Ovary (tissue), 9 donors: ENCODE measurements around the gene CPPED1. TPM values are rescaled to one million over a fixed set of nuclear protein-coding genes. Genes with fewer than 3 reads are reported as not detected.

Experiments
- DNase-seq, 5 donors: peaks; one replicate each; pipeline ENCODE4 v3.0.0-alpha.2; 2019 to 2020
- H3K27ac ChIP-seq, 2 donors: fragments of 200-600 bp; one replicate each; pipeline versions ENCODE4 v1.5.1 to v1.8.0; 2019 to 2022
- H3K27me3 ChIP-seq: fragments of 200-600 bp; one replicate; pipeline ENCODE4 v1.8.0; 2022
- H3K36me3 ChIP-seq: fragments of 200-600 bp; sonication (generic); one replicate; pipeline ENCODE4 v1.5.1; 2019
- H3K4me1 ChIP-seq: one replicate; pipeline ENCODE4 v1.8.1; 2013; ENCODE audit warnings: mild to moderate bottlenecking, moderate library complexity; ENCODE audit not compliant: insufficient read depth
- H3K4me3 ChIP-seq: fragments of 200-600 bp; sonication (generic); one replicate; pipeline ENCODE4 v1.5.1; 2017
- H3K9me3 ChIP-seq, 2 donors: fragments of 200-600 bp in 1 of 2; sonication (generic) in 1 of 2; one replicate each; pipeline versions ENCODE4 v1.5.1 to v1.8.1; 2013 to 2019; ENCODE audit warnings: mild to moderate bottlenecking in 1 of 2, moderate library complexity in 1 of 2
- EP300 ChIP-seq: sonication (generic); formaldehyde crosslinking; IDR thresholded peaks from one replicate; pipeline ENCODE4 v1.6.1; 2017; ENCODE audit warnings: antibody characterized with exemption
- POLR2A ChIP-seq: fragments of 450-650 bp; IDR thresholded peaks from one replicate; pipeline ENCODE4 v1.6.1; 2017; ENCODE audit warnings: antibody characterized with exemption, mild to moderate bottlenecking, moderate library complexity
- WGBS, 3 donors: extraction: QIAGEN DNeasy Blood & Tissue Kit in 1 of 3; methylation state at CpG; one replicate each; pipeline versions ENCODE4 v1.1.5 to v1.1.7; 2013 to 2017; 5-methylcytosine and 5-hydroxymethylcytosine counted together
- intact Hi-C, 4 donors: fragments of 100-400 bp; cut with DNase I; formaldehyde crosslinking; loops; one replicate each; pipeline versions ENCODE4 v1.11.0 to v1.15.1; 2022 to 2023
- polyA plus RNA-seq, 2 donors: library from polyadenylated mRNA; stranded (reverse); fragments of 200-250 nt in 1 of 2; fragments of 350-450 nt in 1 of 2; fragmentation: Illumina TruSeq in 1 of 2; extraction: RNeasy Lipid Tissue Mini Kit (QIAGEN cat#74804) in 1 of 2; gene quantifications; one replicate each; pipeline ENCODE4 v1.2.3, GENCODE V29; 2013 to 2014
- total RNA-seq, 7 donors: library from RNA; depleted of rRNA in 2 of 7; stranded (reverse); fragments of >200 nt in 2 of 7; fragmentation: NEBNext Ultra II Directional in 3 of 7; extraction: Animal tissue kit (Norgen Biotek cat#: 25700) in 3 of 7; gene quantifications; one replicate each; pipeline versions ENCODE4 v1.1.0 to v1.2.4, GENCODE V29; 2016 to 2023
- TF ChIP-seq, protein P1 (sequence below), 3 donors: fragments of 450-650 bp in 2 of 3; fragments of 200-600 bp in 1 of 3; IDR thresholded peaks; one replicate each; pipeline versions ENCODE4 v1.5.1 to v1.8.0; 2016 to 2022; ENCODE audit warnings: antibody characterized with exemption in 3 of 3, mild to moderate bottlenecking in 1 of 3
- donor health status: DM: no; HTN: no; CAD: no; lungs with moderate emphysema.
- donor health status: DM: no; HTN: no; CAD: no.
- donor health status: Bipolar disorder and iron deficiency.
- donor health status: DM: yes; HTN: yes; CAD: no.
- donor health status: DM: no; HTN: no; CAD: no.
- donor health status: DM: yes; HTN: yes; CAD: no.

CPPED1 gene
- total and polyA plus RNA-seq, 9 donors, result 6.0 to 23.3 (median 13.0) TPM

GRCh38 chr16:12626411-12626810 is 177.3 kb downstream of the CPPED1 start:
- Histone ChIP-seq H3K9me3 (no peaks in the 10 kb centered on the region), H3K27me3 (no peaks in the 10 kb centered on the region), H3K36me3 (no peaks in the 10 kb centered on the region), H3K4me1 (no peaks in the 10 kb centered on the region), H3K27ac (no peak overlapping the region), H3K4me3 (no peak overlapping the region)
- 85 to 89% (median 87%) methylated on average over 4 of the region's 4 CpGs for WGBS, 3 donors
- intact Hi-C loops, result loop anchor here in 2 of 4 donors (10.0 kb wide), 1 partner anchor 532 kb away; no protein-coding TSS in a partner anchor
- no peak for DNase-seq
- TF ChIP-seq EP300, result no peak
- no peak for TF ChIP-seq POLR2A
- TF ChIP-seq, protein P1, sequence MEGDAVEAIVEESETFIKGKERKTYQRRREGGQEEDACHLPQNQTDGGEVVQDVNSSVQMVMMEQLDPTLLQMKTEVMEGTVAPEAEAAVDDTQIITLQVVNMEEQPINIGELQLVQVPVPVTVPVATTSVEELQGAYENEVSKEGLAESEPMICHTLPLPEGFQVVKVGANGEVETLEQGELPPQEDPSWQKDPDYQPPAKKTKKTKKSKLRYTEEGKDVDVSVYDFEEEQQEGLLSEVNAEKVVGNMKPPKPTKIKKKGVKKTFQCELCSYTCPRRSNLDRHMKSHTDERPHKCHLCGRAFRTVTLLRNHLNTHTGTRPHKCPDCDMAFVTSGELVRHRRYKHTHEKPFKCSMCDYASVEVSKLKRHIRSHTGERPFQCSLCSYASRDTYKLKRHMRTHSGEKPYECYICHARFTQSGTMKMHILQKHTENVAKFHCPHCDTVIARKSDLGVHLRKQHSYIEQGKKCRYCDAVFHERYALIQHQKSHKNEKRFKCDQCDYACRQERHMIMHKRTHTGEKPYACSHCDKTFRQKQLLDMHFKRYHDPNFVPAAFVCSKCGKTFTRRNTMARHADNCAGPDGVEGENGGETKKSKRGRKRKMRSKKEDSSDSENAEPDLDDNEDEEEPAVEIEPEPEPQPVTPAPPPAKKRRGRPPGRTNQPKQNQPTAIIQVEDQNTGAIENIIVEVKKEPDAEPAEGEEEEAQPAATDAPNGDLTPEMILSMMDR (IDR thresholded peaks at IDR 0.05), result no peak

DNA sequence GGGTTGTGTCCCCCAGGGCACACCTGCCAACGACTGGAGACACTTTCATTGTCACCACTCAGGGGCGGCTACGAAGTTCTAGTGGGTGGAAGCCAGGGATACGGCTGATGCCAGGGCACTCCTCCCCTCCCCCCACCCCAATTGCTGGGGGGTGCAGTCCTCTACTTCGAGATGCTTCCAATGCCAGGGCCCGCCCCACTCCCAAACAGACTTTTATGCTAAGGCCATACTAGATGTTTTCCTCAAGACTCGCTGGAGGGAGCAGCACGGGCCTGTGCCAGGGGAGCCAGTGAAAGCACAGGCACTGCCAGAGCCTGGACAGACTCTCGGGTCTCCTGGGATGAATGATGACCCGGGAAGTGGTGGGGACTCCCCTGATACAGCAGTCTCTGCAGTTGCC is 178.0 kb downstream of the CPPED1 start:
- intact Hi-C loops, result loop anchor here in 2 of 4 donors (10.0 kb wide), 1 partner anchor 531 kb away; no protein-coding TSS in a partner anchor
- Histone ChIP-seq H3K9me3 (no peaks in the 10 kb centered on the region), H3K36me3 (no peaks in the 10 kb centered on the region), H3K4me3 (no peak overlapping the region), H3K27ac (no peak overlapping the region), H3K4me1 (no peaks in the 10 kb centered on the region), H3K27me3 (no peaks in the 10 kb centered on the region)
- TF ChIP-seq, protein P1 (IDR thresholded peaks at IDR 0.05), result no peak
- TF ChIP-seq EP300, result no peak
- TF ChIP-seq POLR2A, result no peak
- no peak for DNase-seq
- WGBS, 3 donors, result 75 to 79% (median 77%) methylated on average over 10 of the region's 10 CpGs

GRCh38 chr16:12625068-12625467 is 178.6 kb downstream of the CPPED1 start:
- intact Hi-C loops, result loop anchor here in 2 of 4 donors (10.0 kb wide), 1 partner anchor 530 kb away; no protein-coding TSS in a partner anchor
- Histone ChIP-seq H3K9me3 (no peaks in the 10 kb centered on the region), H3K4me3 (no peak overlapping the region), H3K27ac (no peak overlapping the region), H3K36me3 (no peaks in the 10 kb centered on the region), H3K4me1 (no peaks in the 10 kb centered on the region), H3K27me3 (no peaks in the 10 kb centered on the region)
- 75 to 83% (median 79%) methylated on average over 7 of the region's 7 CpGs for WGBS, 3 donors
- DNase-seq, result no peak
- TF ChIP-seq EP300 (no peak), POLR2A (no peak)
- TF ChIP-seq, protein P1 (IDR thresholded peaks at IDR 0.05), result no peak

GRCh38 chr16:12620150-12620549 is 183.5 kb downstream of the CPPED1 start:
- no peak for DNase-seq
- Histone ChIP-seq H3K4me3 (no peak overlapping the region), H3K9me3 (no peaks in the 10 kb centered on the region), H3K27me3 (no peaks in the 10 kb centered on the region), H3K36me3 (no peaks in the 10 kb centered on the region), H3K27ac (no peak overlapping the region), H3K4me1 (no peaks in the 10 kb centered on the region)
- 8 to 15% (median 14%) methylated on average over 1 of the region's 1 CpG for WGBS, 3 donors
- TF ChIP-seq POLR2A (no peak), EP300 (no peak)
- TF ChIP-seq, protein P1 (IDR thresholded peaks at IDR 0.05), result no peak
- intact Hi-C loops, result loop anchor here in 2 of 4 donors (10.0 kb wide), 1 partner anchor 525 kb away; no protein-coding TSS in a partner anchor
